Activated CD4-positive, alpha-beta T cell treated with anti-CD3 and anti-CD28 coated beads, Interleukin-2, amount 50 U/mL, for 48 hours (primary cell): ENCODE data around the gene COX4I2.
"Not testable (repeated sequence)": the region's sequence is repeated elsewhere in the genome, so short reads cannot be mapped to it uniquely, and the experiment has no call there.

Experiments
- DNase-seq, 2 experiments: peaks; one replicate each; pipeline ENCODE4 v3.0.0-alpha.2; 2020

The COX4I2 gene

DNA sequence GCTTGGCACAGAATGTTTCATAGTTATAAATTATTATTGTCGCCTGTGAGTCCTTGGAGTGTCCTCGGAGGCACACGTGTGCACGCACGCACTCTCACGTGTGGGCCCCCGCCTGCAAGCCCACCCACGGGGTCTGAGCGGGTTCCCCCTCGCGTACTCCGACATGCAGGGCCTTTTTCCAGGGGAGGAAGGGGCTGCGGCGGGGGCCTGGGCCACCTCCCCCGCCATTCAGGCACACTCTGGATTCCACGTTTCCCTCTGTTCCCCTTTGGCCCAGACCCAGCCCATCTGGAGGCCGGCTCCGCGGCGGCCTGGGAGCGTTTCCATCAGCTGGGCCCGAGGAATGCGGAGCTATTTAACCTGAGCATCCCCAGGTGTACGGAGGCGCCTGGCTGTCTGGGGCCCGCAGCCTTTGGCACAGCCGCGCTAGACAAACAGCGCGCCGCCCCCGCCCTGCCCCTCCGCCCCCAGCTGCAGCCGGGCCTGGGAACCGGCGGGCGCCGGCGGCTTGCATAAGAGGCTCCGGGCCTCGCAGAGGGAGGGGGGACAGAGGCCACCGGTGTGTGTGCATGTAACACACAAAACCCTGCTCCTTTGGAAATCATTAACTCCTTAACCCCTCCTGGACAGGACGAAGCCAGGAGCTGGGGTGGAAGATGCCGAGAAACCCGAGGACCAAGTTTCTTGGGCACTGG, 29.3 kb upstream of the COX4I2 start:
- no peak for DNase-seq

DNA sequence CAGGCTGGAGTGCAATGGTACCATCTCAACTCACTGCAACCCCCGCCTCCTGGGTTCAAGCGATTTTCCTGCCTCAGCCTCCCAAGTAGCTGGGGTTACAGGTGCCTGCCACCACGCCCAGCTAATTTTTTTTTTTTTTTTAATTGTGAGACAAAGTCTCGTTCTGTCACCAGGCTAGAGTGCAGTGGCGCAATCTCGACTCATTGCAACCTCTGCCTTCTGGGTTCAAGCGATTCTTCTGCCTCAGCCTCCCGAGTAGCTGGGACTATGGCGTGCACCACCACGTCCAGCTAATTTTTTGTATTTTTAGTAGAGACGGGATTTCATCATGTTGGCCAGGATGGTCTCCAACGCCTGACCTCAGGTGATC, 25.5 kb upstream of the COX4I2 start:
- DNase-seq: not testable (repeated sequence)

DNA sequence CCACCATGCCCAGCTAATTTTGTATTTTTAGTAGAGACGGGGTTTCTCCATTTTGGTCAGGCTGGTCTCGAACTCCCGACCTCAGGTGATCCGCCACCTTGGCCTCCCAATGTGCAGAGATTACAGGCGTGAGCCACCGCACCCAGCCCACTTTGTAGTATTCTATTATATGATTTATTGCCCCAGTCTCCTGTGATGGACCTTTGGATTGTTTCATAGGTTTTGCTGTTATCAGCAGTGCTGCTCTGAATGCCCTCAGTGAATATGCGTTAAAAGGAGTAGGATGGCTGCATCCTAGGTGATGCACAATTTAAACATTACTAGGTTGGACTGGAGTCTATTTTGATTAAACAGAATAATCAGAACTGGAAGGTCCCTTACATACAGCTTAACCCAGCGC, 22.3 kb upstream of the COX4I2 start:
- DNase-seq: no peak

DNA sequence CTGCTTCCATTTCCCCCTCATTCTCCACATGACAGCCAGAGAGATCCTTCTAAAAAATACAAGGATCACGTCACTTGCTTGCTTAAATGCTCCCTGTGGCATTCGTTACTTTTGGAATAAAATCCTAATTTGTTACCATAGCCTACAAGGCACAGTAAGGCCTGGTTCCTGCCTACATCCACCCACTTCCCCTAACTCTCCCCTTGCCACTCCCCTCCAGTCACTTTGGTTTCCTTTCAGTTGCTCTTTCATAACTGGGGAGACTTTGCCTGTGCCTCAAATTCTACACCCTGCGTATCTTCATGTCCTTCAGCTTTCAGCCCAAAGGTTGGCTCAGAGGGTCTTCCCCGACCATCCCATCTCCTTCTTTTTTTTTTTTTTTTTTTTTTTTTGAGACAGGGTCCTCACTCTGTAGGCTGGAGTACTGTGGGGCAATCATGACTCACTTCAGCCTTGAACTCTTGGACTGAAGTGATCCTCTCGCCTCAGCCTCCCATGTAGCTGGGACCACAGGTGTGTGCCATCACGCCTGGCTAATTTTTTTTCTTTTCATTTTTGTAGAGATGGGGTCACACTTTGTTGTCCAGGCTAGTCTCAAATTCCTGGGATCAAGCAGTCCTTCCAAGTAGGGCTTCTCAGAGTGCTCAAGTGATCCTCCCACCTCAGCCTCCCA, 20.1 kb upstream of the COX4I2 start:
- no peak for DNase-seq

DNA sequence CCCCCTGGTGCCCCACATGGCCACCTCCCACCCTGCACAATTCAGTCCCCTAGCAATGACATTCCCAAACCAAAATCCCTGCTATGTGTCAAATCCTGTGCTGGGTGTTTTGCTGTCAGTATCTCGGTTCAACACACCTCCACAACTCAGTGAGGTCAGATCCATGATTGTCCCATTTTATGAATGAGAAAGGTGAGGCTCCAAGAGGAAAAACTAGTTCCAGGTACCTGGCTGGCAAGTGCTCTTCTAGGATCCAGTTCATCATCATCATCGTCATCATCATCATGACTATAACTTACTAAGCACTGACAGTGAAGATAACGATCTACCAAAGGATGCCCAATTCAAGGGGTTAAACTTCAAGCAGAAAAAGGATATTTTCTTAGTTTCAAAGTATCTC, 17.5 kb upstream of the COX4I2 start:
- DNase-seq: no peak

DNA sequence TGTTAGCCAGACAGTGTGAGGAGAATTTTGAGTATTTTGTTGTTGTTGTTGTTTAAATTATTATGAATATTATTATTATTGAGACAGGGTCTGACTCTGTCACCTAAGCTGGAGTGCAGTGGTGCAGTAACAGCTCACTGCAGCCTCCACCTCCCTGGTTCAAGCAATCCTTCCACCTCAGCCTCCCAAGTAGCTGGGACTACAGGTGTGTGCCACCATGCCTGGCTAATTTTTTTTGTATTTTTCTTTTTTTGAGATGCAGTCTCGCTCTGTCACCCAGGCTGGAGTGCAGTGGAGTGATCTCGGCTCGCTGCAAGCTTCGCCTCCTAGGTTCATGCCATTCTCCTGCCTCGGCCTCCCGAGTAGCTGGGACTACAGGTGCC, 14.6 kb upstream of the COX4I2 start:
- not testable (repeated sequence) for DNase-seq

DNA sequence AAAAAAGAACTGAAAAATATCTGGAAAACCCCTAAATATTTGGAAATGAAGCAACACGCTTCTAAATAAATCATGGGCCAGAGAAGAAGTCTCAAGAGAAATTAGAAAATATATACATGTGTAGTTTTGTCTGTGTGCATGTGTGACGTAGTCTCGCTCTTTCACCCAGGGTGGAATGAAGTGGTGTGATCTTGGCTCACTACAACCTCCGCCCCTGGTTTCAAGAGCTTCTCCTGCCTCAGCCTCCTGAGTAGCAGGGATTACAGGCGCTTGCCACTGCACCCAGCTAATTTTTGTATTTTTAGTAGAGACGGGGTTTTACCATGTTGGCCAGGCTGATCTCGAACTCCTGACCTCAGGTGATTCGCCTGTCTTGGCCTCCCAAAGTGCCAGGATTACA, 11.2 kb upstream of the COX4I2 start:
- not testable (repeated sequence) for DNase-seq

DNA sequence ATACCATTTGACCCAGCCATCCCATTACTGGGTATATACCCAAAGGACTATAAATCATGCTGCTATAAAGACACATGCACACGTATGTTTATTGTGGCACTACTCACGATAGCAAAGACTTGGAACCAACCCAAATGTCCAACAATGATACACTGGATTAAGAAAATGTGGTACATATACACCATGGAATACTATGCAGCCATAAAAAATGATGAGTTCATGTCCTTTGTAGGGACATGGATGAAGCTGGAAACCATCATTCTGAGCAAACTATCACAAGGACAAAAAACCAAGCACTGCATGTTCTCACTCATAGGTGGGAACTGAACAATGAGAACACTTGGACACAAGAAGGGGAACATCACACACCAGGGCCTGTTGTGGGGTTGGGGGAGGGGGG, 9.7 kb upstream of the COX4I2 start:
- DNase-seq: not testable (repeated sequence)

DNA sequence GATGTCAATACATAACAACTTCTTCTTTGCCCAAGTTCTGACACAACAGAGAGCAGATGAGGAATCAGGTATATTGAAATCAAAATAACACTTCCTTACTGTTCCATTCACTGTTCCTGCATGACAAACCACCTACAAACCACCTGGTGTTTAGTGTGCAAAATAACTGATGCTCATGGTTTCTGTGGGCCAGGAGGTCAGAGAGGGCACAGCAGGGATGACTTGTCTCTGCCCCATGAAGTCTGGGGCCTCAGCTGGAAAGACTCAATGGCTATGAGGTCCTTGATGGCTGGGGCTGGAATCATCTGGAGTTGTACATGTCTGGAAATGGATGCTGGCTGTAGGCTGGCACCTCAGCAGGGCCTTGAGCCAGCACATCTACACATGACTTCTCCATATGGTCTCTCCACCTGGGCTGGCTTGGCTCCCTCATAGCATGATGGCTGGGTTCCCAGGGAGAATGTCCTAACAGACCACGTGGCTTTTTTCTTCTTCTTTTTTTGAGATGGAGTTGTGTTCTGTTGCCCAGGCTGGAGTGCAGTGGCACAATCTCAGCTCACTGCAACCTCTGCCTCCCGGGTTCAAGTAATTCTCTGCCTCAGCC, 7.4 kb upstream of the COX4I2 start:
- DNase-seq: no peak

DNA sequence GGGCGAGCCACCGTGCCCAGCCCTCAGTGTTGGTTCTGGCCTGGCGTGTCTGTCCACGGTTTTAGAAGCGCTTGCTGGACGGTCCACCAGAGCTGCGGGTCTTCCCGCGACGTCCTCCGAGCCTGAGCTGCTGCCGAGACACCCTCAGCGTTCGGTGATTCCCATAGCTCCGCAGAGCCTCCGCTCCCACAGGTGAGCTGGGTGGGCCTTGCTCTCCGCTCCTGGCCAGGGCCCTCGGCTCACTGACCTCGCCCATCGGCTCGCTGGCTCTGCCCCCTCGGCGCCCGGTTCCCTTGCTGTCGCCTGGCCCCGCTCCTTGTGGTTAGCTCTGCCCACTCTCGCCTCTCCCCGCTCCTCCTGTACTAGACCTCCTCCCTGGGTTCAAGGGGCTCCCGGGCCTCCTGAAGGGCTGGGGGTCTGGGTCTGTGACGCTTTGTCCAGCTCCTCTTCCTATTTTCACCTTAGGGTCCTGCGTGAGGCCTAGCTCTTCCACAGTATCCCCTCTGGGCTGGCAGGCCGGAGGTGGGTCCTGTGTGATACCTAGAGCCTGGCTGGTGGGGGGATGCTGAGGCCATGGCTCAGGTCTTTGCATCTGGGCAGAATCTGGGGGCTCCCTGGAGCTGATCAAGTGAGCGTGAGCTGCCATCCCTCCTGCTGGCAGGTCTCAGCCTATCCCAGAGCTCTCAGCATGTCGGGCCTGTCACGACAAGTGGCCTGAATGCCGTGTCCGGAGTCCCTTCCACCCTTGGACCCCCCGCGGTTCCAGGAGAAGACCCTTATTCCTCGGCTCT, 5.0 kb upstream of the COX4I2 start:
- no peak for DNase-seq

DNA sequence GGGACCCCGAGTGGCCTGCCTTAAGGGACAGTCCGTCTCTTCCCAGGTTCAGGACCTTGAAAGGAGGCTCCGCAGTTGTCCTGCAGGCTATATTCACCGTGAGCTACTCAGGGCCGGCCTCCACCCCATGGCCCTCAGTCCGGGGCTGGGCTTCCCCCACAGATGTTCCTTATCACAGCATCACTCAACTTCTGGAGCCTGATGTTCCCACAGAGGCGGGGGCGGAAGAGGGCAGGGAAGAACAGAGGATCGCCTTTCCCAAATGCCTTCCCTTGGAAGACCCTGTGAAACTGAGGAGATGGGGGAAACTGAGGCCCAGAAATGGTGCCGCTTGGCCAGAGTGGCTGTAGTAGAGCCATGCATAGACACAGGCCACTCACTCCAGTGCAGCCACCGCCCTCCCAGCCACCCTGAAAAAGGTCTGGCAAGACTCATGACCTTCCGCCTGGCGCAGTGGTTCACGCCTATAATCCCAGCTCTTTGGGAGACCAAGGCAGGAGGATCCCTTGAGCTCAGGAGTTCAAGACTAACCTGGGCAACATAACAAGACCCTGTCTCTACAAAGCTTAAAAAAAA, 4.3 kb upstream of the COX4I2 start:
- no peak for DNase-seq

DNA sequence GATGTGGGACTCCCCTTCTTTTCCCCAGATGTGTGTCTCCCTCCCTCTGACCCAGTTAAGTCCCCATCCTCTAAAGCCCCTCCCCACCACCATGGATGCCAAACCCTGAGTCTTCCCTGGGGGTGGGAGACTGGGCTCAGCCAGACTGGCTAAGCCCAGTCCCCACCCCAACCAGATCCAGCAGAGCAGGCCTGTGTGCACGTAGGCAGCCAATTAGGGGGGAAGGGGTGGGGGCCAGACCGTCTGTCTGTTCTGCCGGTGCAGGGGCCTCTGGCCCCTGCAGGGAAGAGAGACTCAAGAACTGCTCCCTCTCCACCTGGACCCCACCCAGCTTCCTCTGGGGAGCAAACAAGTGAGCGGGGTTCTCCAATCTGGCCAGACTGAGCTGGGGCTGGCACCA, 605 bp downstream of the COX4I2 start:
- DNase-seq: no peak

DNA sequence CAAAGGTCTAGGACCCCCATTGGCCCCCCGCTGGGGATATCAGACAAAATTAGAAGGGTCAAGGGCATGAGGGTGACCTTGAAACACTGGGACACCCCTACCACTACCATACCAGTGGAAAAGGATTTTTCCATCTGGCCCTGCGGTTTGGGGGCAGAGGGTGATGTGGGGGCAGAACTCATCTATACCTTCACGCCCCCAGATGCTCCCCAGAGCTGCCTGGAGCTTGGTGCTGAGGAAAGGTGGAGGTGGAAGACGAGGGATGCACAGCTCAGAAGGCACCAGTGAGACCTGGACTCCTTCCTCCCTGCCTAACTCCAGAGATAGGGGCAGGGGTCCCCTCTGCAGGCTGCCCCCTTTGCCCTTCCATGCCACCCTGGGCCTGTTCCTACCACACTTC, 1.1 kb downstream of the COX4I2 start:
- DNase-seq: no peak

DNA sequence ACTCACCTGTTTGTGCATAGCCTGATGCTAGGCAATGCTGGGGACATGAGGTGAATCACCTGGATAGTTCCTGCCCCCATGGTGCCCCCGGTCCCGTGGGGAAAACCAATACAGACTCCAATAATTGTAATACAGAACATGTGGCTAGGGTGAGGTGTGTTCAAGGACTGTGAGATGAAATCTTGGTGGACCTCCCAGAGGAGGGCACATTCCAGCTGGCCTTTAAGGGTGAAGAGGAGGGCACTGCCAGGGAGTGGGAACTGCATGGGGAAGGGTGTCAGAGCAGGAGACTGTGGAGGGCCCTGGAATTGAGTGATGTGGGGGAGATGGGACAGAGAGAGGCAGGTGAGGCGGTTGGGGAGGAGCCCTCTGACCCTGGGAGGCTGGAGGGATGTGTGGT, 2.5 kb downstream of the COX4I2 start:
- no peak for DNase-seq

DNA sequence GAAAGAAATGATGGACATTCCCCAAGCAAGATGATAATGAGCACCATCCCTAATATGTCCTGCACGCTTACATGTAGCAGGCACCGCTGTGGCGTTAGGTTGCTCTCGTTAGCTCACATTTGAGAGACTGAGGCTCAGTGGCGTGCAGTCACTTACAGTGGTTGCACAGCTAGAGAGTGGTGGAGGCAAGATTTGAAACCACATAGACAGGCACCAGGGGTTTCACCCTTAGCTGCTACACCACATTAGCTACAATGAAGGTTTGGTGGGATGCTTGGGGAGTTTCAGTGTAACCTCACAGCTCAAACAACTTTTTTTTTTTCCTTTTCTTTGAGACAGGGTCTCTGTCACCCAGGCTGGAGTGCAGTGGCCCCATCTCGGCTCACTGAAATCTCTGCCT, 3.7 kb downstream of the COX4I2 start:
- no peak for DNase-seq

DNA sequence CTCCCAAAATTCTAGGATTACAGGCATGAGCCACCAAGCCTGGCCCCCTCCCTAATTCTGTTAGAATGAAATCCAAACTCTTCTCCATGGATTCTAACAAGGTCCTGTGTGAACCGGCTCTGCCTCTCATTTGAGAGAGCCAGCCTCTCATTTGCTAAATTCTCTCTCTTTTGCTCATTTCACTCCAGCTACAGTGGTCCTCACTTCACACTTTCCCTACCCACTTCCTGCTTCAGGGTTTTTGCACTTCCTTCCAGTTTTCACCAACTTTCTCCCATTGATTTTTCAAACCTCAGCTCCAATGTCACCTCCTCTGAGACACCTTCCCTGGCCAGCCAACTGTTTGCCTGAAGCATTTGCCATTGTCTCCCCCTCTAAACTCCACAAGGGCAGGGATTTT, 5.1 kb downstream of the COX4I2 start:
- DNase-seq: no peak

DNA sequence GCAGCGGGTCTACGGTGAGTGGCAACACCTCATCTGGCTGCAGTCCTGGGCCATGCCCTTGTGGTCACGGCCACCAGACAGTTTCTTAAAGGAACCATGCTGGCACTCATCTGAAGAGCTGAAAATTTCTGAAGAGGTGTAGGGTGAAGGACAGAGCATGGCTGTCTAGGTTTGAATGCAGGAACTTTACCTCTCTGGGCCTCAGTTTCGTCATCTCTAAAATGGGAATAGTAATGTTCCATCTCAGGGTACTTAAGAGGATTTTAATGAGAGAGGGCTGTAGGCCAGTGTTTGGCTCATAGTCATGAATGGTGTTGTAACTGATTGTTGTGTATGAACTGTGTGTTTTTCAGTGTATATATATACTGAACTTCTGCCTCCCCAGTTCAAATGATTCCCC, 5.8 kb downstream of the COX4I2 start:
- no peak for DNase-seq

DNA sequence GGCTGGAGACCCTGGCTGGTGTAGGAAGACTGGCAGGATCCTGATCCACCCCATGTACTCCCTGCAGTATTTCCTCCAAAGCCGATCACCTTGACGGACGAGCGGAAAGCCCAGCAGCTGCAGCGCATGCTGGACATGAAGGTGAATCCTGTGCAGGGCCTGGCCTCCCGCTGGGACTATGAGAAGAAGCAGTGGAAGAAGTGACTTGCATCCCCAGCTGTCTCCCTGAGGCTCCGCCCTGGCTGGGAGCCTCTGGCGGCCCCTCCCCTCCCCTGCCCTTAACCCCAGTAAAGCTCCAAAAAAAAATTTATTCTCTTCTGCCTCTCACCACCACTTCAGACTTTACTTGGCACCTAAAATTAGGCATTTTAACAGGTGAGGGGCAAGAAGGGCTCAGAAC, 7.0 kb downstream of the COX4I2 start:
- no peak for DNase-seq

DNA sequence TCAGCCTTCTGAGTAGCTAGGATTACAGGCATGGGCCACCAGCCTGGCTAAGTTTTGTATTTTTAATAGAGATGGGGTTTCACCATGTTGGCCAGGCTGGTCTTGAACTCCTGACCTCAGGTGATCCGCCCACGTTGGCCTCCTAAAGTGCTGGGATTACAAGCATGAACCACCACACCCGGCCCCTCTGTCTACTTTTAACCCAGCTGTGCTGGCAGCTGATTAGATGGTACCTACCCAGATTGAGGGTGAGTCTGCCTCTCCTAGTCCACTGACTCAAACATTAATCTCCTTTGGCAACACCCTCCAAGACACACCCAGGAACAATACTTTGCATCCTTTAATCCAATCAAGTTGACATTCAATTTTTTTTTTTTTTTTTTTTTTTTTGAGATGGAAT, 10.4 kb downstream of the COX4I2 start:
- DNase-seq: not testable (repeated sequence)

DNA sequence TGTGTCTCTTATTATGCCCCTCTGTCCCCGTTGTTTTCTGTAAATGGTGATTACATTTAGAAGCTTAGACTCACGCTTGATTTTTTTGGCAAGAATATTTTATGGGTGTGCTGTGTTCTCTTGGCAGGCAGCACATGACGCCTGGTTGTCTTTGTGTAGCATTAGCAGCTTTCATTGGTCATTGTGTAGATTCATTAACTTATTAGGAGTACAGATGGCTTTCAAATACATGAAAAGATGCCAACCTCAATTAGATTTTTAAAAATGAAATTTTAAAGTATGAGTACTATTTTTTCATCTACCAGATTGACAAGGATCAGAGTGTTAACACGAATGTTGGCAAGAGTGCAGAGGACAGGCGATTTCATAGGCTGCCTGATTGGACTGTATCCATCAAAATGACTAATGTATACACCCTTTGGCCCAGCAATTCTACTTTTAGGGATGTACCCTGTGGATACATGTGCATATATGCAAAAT, 15.2 kb downstream of the COX4I2 start:
- no peak for DNase-seq

DNA sequence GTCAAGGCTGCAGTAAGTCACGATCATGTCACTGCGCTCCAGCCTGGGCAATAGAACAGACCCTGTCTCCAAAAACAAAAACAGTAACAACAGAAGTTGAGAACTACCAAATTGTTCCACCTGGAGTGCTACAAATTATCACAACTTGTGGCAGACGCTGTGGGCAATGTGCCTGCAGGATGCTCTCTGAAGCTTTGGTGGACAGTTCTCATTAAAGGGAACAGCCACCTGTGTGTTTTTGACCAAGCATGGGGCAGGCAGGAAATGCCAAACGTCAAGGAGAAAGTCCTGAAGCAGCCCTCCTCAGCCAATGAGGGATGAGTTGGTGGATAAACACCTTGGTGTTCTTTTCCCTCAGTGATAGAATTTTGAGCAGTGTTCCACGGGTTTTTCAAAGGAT, 15.8 kb downstream of the COX4I2 start:
- no peak for DNase-seq

DNA sequence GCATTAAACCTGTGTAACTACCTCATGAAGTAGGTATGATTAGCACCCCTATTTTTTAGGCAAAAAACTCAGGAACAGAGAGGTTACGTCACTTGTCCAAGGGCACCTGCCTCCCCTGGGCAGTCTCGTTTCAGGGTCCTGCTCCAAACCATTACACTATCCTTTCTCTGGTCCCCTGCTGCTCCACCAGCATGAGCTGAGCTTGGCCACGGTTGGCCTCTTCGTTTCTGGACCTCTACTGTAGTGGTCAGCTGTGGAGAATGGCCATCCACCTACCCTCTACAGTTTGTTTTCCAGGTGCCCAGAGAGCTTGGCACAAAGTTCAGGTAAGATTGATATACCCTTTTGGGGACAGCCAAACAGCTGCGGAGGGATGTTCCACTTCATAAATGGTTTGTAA, 16.8 kb downstream of the COX4I2 start:
- no peak for DNase-seq
